ENCODE data around the gene DIAPH3. TPM values are rescaled to one million over a fixed set of nuclear protein-coding genes. Genes with fewer than 3 reads are reported as not detected.
"Not testable (repeated sequence)": the region's sequence is repeated elsewhere in the genome, so short reads cannot be mapped to it uniquely, and the experiment has no call there.

The DIAPH3 gene
- polyA plus RNA-seq, 4 donors, result 10.3 to 14.3 (median 11.8) TPM

GRCh38 chr13:60099631-60100420 is 63.9 kb downstream of the DIAPH3 start:
- no peak for DNase-seq (ENCODE audit: low read depth in 4 of 4, low spot score in 2 of 4)

DNA sequence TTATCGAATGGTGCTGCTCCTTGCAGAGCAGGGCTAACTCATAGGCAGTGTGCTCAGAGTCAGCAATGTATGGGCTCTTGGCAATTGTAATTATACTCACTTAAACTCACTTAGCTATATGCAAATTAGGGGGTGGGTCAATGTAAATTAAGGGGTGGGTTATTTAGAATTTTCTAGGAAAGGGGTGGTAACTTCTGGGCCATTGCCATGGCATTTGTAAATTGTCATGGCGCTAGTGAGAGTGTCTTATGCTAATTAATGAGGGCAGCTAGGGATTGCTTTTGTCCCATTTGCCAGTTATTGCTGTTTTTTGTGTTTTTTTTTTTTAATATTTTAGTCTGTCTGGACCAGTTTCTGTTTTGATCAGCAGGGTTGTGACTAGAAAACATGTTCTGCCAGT is 68.4 kb downstream of the DIAPH3 start:
- DNase-seq (ENCODE audit: low read depth in 4 of 4, low spot score in 2 of 4), result no peak

GRCh38 chr13:60094385-60095088 is 69.2 kb downstream of the DIAPH3 start:
- no peak for DNase-seq (ENCODE audit: low read depth in 4 of 4, low spot score in 2 of 4)

DNA sequence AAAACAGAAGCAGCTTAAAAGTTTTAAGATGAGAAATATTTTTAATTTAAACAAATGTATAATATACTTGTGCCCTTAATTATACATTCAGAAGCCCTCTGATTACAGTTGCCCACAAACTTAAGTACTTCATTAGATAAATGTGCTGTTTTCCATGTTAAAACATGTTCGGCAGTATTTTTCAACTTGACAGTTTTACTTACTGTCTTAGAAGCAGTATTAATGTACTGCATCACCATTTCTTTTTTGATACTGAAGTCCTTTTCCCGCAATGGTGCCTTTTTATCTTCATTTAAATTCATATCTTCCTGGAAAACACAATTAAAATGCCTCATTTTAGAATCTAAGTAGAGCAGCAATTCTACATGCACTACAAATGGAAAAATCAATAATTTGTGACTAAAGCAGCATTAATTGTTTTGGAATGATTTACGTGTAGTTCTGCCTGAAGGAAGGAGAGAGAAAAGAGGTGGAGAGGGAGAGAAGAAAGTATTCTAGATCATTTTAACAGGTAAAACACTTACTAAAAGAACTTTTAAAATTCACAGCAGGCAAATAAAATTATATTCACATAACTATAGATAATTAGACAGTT is 70.2 kb downstream of the DIAPH3 start:
- DNase-seq (ENCODE audit: low read depth in 4 of 4, low spot score in 2 of 4), result no peak

DNA sequence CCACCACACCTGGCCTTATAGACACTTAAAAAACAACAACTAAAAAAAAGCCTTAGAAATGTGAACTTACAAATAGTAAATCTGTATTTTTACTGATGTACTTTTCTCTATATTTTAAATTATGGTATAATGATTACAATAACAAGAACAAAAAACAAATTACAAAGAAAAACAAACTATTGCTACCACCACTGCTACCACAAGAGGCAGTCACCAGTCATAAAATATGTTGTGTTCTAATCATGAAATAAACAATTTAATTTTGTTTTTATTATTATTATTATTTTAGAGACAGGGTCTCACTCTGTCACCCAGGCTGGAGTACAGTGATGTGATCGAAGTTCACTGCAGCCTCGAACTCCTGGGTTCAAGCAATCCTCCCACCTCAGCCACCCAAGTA is 72.2 kb downstream of the DIAPH3 start:
- DNase-seq (ENCODE audit: low read depth in 4 of 4, low spot score in 2 of 4), result no peak

DNA sequence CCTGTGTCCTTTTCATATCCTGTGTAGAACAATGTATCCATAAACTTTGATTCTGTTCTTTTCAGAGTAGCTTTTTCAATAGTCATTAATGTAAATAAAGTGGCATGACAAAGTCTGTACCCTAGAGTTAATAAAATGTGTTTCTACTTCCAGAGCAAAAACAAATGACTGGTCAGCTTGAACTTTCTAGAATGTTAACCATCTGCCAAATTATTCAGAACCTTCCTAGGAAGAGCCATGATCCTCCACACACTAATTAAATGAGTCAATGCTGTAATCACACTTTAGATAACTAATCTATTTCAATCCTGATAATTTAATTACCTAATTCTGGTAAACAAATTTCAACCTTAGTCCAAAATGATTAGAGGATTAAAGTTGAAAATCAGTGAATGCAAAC is 73.2 kb downstream of the DIAPH3 start:
- no peak for DNase-seq (ENCODE audit: low read depth in 4 of 4, low spot score in 2 of 4)

GRCh38 chr13:60083780-60084179 is 79.9 kb downstream of the DIAPH3 start:
- DNase-seq (ENCODE audit: low read depth in 4 of 4, low spot score in 2 of 4), result not testable (repeated sequence)

DNA sequence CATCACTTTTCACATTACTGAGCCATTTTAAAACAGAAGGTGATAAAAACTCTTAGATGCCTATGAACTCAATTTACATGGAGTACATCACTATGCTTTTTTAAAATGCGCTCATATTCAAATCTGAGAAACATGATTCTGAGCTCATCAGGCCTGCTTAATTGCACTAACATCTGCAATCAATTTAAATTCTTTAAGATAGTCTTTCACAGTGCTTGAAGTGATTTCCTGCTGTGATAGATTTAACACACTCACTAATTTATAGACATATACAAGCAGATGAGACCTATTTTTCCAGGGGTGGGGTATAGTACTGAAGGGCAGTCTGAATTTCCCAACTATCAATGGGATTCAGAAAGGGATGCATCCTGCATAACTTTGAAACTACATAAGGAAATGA is 82.9 kb downstream of the DIAPH3 start:
- no peak for DNase-seq (ENCODE audit: low read depth in 4 of 4, low spot score in 2 of 4)

DNA sequence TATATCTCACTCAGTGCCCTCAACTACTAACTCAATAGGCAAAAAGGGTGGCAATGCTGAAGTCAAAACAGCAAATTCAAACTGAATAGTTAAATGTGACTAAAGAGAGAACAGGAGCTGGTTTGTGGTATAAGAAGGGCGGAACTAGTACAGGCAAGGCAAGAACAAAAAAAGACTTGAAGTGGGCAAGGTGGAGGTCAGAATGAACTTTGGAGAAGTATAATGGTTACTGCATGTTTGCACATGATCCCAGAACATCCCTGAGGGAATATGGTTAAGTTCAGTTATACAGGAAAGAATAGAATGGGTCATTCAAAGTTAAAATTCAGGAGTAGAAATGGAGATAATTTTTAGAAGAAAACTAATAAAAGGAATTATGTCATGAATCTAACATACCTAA is 85.5 kb downstream of the DIAPH3 start:
- no peak for DNase-seq (ENCODE audit: low read depth in 4 of 4, low spot score in 2 of 4)

GRCh38 chr13:60075850-60076249 is 87.9 kb downstream of the DIAPH3 start:
- DNase-seq (ENCODE audit: low read depth in 4 of 4, low spot score in 2 of 4), result no peak

DNA sequence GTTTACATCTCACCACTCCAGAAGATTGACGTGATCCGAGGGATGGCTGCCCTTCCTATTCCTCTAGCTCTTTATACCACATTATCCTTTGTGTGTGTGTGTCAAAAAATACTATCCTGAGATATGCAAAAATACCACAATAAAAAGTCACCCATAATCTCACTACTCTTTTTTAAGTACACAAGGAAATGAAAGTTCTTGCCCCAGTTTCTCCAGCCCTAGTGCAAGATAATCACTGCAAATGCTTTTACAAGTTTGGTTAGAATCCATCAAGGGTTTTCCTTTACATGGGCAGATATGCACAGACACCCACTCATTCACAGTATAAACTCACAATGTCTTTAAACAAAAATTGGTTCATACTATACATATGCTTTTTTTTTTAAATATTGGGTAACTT is 89.3 kb downstream of the DIAPH3 start:
- no peak for DNase-seq (ENCODE audit: low read depth in 4 of 4, low spot score in 2 of 4)

GRCh38 chr13:60066226-60066625 is 97.5 kb downstream of the DIAPH3 start:
- no peak for DNase-seq (ENCODE audit: low read depth in 4 of 4, low spot score in 2 of 4)

GRCh38 chr13:60062502-60062901 is 101.2 kb downstream of the DIAPH3 start:
- no peak for DNase-seq (ENCODE audit: low read depth in 4 of 4, low spot score in 2 of 4)

GRCh38 chr13:60061737-60062136 is 102.0 kb downstream of the DIAPH3 start:
- DNase-seq (ENCODE audit: low read depth in 4 of 4, low spot score in 2 of 4), result no peak

- DNase-seq (ENCODE audit: low read depth in 4 of 4, low spot score in 2 of 4), result no peak
Measured at GRCh38 chr13:60051754-60052285, 111.9 kb downstream of the DIAPH3 start.

DNA sequence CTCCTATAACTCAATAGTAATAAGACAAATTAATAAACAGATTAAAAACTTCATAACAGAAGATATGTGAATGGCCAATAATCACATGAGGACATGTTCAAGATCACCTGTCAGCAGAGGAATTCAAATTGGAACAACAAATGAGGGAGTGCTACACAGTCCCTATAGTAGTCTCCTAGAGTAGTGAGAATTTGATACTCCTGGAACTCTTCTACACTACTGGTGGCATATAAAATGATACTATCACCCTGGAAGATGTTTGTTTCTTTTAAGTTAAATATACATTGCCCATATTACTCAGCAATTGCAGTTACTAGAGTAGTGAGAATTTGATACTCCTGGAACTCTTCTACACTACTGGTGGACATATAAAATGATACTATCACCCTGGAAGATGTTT is 115.4 kb downstream of the DIAPH3 start:
- not testable (repeated sequence) for DNase-seq (ENCODE audit: low read depth in 4 of 4, low spot score in 2 of 4)

DNA sequence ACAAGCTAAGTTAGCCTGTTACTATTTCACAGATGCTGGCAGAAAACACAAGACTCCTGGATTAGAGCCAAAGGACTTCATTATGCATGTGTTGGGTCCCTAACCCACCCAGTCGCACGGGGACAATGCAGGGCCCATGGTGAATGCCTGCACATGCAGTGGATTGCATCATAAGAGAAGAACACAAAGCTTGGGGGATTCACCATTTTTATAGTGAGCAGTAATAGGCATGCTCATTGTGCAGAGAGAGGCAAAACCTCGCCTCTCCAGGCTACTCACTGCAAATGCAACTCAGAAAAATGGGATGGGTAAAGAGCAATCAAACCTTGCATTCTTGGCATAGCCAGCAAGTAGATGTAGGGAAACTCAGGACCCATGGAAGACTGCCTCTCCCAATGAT is 115.8 kb downstream of the DIAPH3 start:
- DNase-seq (ENCODE audit: low read depth in 4 of 4, low spot score in 2 of 4), result no peak

- no peak for DNase-seq (ENCODE audit: low read depth in 4 of 4, low spot score in 2 of 4)
Measured at GRCh38 chr13:60044321-60044720, 119.4 kb downstream of the DIAPH3 start.

- DNase-seq (ENCODE audit: low read depth in 4 of 4, low spot score in 2 of 4), result no peak
Measured at GRCh38 chr13:60043262-60043661, 120.5 kb downstream of the DIAPH3 start.

- DNase-seq (ENCODE audit: low read depth in 4 of 4, low spot score in 2 of 4), result not testable (repeated sequence)
Measured at GRCh38 chr13:60040668-60041067, 123.1 kb downstream of the DIAPH3 start.

- no peak for DNase-seq (ENCODE audit: low read depth in 4 of 4, low spot score in 2 of 4)
Measured at GRCh38 chr13:60035874-60036273, 127.9 kb downstream of the DIAPH3 start.
